HG02840 (cell line): ENCODE data around the gene EDIL3.
"Not testable (repeated sequence)": the region's sequence is repeated elsewhere in the genome, so short reads cannot be mapped to it uniquely, and the experiment has no call there.

Experiments
- ATAC-seq: cut with Tn5 transposase; IDR thresholded peaks from one replicate; pipeline ENCODE4 v1.9.1; 2021; ENCODE audit warnings: mild to moderate bottlenecking, moderate library complexity, moderate number of reproducible peaks; ENCODE audit not compliant: unreplicated experiment, low FRiP score

Gene EDIL3

DNA sequence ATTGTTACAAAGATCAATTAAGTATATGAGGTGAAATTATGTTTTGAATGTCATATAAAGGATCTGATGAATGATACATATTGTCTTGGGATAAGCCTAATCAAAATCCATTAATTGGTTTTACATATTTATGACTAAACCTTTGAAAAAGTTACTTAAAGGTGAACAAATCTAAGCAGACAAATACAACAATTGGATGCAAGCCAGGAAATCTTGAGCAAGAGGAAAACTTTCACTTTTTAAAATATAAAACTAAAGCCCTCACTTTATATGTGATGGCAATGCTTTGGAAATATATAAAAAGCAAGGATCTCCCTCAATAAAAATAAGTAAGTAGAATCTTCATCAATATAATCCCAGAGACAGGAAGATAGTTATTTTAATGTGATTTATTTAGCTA lies 80.1 kb downstream of the EDIL3 start:
- no peak for ATAC-seq

DNA sequence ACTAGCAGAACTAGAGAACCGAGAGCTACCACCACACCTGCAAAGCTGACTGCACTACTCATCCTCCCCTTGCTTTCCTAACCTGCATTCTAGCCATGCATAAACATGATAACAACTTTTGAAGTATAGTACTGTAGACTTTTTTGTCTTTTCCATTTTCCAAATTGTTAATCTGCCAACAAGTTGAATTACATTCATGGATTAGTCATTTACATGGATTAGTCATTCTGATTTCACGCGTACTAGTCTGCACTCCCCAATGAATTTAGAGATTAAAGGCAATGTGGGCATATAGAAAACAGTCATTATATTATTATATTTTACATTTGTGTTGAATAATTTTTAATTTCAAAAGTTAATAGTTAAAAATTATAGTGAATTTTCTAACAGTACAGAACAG lies 81.4 kb downstream of the EDIL3 start:
- no peak for ATAC-seq

DNA sequence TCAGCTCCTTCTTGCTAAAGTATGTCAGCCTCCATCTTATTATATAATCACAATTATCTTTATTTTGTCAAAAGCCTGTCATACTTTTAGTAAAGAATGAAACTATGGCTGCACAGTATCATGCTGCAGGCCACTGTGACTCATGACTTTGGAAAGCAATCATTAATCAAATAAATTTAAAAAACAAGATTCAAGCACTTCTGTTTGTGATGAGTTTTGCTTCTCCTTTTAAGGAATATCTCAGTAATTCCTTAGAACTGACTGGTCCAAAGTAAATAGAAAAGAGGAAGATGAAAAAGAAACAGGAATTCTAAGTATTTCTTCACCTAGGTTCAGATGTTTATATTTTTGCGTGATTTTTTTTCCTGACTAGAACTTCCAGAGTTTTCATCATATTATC lies 83.1 kb downstream of the EDIL3 start:
- ATAC-seq, result no peak

- no peak for ATAC-seq
These were observed 84.7 kb downstream of the EDIL3 start for GRCh38 chr5:84299959-84300358.

GRCh38 chr5:84298628-84299027 lies 86.1 kb downstream of the EDIL3 start:
- no peak for ATAC-seq

DNA sequence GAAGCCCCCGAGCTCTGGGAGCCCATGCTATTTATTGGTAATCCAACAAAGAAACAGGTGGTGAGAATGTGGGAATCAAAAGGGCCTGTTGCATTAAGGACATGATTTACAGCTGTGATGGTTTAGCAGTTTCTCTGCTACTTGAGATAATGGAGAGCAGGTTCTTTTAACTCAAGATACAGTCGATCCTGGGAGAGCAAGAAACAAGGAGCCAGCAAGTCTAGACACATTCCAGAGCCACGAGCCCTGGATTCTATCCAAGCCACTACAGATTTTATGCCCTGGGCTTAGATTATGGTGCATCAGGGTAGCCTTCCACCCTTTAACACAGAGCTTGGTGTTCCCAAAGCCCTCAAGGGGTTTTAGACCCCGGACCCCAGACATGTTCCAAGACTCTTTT lies 87.0 kb downstream of the EDIL3 start:
- not testable (repeated sequence) for ATAC-seq

DNA sequence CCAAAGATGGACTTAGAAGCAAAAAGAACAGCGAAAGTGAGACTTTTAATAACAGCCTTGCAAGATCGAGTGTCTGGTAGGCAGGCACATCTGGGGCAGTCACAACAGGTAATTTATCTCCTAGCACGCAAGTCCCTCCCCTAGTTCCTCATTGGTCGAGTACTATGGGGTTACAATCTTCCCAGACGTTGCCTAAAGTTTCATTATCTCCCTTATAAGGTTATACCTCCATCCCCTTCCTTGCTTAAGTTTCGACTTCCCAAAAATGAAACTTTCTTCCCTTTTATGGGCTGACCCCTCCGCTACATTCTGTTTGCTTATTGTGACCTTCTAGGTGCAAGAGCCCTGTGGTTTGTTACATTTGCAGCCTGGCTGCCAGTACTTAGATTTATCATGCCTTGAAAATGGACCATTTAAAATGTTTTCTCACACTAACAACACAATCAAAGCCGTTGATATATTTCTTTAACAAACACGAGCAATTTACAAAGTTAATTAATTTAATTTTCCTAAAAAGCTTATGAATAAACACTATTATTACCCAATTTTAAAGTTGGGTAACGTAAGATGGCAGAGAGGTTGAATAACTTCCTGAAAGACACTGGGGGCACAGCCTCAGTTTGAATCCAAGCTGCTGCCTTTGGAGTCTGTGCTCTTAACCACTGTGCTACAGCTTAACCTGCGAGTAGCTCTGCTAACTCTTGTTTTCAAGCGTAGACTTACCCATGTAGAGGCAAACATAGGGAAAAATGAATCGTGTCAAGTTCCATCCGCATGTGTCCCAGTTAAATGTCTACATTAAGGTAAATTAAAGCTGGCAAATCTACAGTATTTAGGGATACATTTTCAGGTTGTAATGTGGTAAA lies 91.7 kb downstream of the EDIL3 start:
- ATAC-seq, result no peak

DNA sequence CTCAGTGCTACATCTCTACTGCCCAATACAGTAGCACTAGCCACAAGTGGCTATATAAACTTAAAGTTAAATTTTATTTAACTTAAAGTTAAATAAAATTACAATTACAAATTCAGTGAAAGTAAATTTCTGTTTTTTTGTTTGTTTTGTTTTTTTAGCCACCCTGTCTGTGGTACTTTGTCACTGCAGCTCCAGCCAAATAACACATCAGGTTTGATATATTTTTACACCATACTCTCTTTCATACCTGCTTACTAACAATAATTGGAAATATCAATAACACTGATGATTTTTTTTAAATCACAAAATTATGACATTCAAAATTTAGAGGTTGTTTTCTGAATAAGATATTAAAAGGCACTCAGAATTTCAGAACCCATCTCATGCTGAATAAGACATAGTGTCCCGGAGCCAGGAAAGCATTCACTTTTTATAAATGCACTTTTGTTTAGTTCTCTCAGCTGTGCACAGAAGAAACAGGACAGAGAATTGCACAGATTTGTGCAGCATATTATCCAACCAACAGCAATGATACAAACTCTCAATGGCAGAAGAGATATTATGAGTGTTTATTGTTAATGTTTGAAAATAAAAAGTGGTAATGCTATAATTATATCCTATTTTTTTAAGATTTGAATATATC lies 92.6 kb downstream of the EDIL3 start:
- ATAC-seq, result no peak

GRCh38 chr5:84290673-84291072 lies 94.0 kb downstream of the EDIL3 start:
- no peak for ATAC-seq

GRCh38 chr5:84290161-84290560 lies 94.5 kb downstream of the EDIL3 start:
- no peak for ATAC-seq

DNA sequence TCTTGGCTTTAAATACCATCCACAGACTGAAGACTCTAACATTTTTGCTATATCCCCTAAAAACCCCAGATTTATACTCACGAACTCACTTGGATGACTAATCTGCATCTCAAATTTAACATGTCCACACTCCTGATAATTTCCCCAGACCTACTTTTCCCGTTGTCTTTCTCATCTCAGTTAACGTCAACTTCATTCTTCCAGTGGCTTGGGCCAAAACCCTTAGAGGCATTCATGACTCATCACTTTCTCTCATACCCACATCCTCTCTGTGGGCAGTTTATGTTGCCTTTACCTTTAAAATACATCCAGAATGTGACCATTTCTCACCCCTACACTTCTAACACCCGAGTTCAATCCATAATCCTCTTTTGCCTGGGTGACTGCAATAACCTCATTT lies 96.7 kb downstream of the EDIL3 start:
- ATAC-seq, result no peak

- no peak for ATAC-seq
These were observed 98.0 kb downstream of the EDIL3 start for GRCh38 chr5:84286662-84287061.

DNA sequence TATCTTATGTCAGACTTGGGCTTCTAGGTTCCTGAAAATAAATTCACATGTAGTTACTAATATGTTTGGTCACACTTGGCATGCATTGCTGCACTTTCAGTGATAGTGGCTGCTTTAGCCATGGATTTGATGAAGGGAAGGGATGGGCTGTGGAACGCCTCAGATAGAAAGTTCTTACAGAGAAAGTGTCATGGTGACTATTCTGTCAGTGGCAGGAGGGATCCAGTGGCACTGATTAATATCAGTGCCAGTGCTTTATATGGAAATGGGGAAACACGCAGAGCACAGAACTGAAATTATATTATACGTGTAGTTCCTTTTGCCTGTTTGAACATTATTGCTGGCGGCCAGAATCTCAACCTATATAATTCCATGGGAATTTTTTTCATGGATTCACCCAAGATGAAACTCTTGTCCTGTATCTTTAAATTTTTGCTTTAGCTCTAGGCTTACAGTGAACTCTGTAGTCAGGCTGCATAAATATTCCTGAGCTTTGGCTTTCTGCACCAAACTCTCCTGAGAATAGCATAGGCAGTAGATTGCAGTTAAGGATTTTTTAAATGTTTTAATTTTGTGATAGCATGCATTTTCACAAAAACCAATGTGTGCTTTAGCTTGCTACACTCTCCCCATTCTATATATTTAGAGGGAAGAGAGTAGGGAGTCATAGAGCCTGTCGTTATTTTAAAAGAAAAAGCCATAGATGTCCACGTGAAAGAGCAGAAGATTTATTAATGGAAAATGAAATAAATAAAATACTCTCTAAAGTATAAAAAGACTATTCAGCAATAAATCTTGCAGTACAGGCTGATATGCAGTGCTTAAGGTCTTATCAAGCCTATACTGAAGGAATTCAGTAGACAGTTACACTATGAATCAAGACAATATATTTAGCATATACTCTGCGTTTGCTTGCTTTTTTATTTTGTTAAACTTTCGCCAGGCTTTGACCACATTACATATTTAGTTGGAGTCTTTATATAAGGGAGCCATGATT lies 98.7 kb downstream of the EDIL3 start:
- no peak for ATAC-seq

DNA sequence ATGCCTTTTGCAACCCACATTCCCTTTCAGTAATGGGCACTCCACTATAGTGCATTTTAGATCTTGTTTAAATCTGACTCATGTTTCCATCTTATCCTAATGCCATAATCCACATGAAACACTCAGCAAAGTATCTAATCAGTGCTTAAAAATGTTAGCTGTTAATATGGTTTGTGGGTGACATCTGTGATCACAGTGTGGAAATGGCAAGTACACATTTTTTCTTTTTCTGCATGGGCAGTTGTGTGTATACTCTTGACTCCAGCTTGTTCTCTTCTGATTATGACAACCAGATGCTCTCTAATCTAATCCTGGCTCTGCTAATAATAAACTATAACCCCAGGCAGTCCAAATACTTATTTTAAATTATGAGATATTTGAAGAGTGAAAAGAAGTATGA lies 103.3 kb downstream of the EDIL3 start:
- ATAC-seq, result no peak

- ATAC-seq, result no peak
These were observed 105.4 kb downstream of the EDIL3 start for GRCh38 chr5:84279234-84279633.

DNA sequence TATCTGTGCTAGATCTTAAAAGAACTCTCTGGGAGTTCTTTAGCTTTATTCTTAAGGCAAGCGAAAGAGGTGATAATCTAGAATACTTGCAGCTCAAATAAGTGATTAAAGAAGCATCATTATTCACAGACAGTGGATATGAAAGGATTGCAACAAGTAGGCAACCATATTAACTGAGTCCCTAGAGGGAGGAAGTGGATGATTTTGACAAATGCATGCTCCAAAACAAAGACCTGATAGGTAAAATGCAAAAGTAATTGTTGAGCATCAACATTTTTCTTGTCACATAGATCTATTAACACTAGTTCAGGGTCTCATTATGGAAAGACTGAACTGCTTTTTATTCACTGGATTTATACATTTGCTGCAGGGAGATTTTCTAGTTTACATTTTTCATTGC lies 109.1 kb downstream of the EDIL3 start:
- ATAC-seq, result no peak

DNA sequence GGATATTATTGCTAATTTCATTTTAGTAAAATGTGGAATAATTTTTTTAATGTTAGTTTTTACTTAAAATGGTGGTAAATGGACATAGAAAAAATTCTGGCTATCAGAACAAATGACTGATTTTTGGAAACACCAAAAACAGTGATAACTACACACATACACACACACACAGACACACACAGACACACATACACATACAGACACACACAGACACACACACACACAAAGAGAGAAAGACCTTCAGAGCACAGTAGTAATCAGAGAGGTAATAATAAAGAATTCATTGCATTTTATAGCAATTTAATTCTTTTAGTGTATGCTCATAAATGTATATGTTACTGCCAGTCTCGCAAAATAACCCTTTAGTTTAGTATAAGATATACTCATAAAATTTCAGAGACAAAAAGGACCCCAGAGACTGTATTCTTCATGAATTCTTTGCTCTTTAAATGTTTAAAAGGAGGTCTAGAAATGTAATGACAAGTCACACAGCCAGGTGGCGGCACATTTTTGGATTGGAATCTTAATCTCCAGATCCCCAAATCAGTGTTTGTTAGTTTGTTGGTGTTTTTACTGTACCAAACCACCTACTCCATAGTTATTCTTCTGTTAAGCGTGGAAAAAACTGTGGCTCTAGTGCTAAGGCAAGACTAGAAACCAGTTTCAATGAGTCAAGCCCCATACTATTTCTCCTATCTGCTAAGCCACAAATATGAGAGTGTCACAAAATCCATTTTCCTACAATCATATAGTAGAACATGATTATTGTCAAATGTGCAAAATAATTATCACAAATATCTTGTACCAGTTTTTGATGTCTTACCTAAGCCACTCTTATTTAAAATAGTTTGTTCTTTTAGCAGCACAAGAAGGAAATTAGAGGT lies 109.9 kb downstream of the EDIL3 start:
- no peak for ATAC-seq

DNA sequence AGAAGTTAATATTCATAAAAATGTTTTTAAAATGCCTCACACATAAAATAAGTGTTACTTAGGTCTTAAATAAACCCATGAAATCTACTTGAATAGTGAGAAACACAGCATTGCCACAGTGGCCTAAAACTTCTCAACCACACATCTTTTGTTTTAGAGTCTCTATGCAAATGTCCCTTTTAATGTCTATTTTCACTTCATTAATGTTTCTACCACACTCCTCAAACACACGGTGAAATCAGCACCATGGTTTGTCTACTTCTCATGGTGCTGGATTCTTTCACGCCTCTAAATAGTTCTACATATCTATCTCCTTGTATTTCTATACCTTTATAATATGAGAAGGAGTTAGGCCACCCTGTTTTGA lies 111.2 kb downstream of the EDIL3 start:
- no peak for ATAC-seq

GRCh38 chr5:84272771-84273516 lies 111.7 kb downstream of the EDIL3 start:
- ATAC-seq, result no peak
